ENCODE results near the gene DEPDC5.
A peak's percentile ranks its signal among the peaks of the same experiment; 100 is the strongest.

DEPDC5 gene

GRCh38 chr22:31818481-31819392, 64.9 kb downstream of the DEPDC5 start:
- no peak for DNase-seq

- no peak for DNase-seq
Measured at GRCh38 chr22:31820655-31821054, 66.8 kb downstream of the DEPDC5 start.

GRCh38 chr22:31821572-31821971, 67.8 kb downstream of the DEPDC5 start:
- DNase-seq, result no peak

- DNase-seq, result no peak
Measured at GRCh38 chr22:31822523-31822922, 68.7 kb downstream of the DEPDC5 start.

- DNase-seq, result no peak
Measured at GRCh38 chr22:31825513-31825912, 71.7 kb downstream of the DEPDC5 start.

- DNase-seq, result no peak
Measured at GRCh38 chr22:31826443-31826842, 72.6 kb downstream of the DEPDC5 start.

GRCh38 chr22:31828739-31829138, 74.9 kb downstream of the DEPDC5 start:
- no peak for DNase-seq

- DNase-seq, result peak; percentile 66
Measured at GRCh38 chr22:31829505-31829904, 75.7 kb downstream of the DEPDC5 start.

GRCh38 chr22:31830721-31831070, 76.9 kb downstream of the DEPDC5 start:
- DNase-seq, result no peak

- DNase-seq, result no peak
Measured at GRCh38 chr22:31833930-31834329, 80.1 kb downstream of the DEPDC5 start.

GRCh38 chr22:31836010-31836409, 82.2 kb downstream of the DEPDC5 start:
- DNase-seq, result no peak

GRCh38 chr22:31838917-31839316, 85.1 kb downstream of the DEPDC5 start:
- DNase-seq, result no peak

- no peak for DNase-seq
Measured at GRCh38 chr22:31839986-31840385, 86.2 kb downstream of the DEPDC5 start.

- DNase-seq, result no peak
Measured at GRCh38 chr22:31840585-31840984, 86.8 kb downstream of the DEPDC5 start.

- no peak for DNase-seq
Measured at GRCh38 chr22:31841078-31841827, 87.4 kb downstream of the DEPDC5 start.

GRCh38 chr22:31843526-31843925, 89.7 kb downstream of the DEPDC5 start:
- no peak for DNase-seq

- no peak for DNase-seq
Measured at GRCh38 chr22:31844941-31845340, 91.1 kb downstream of the DEPDC5 start.

GRCh38 chr22:31846161-31847115, 92.6 kb downstream of the DEPDC5 start:
- DNase-seq, result no peak

- no peak for DNase-seq
Measured at GRCh38 chr22:31848411-31848810, 94.6 kb downstream of the DEPDC5 start.

- DNase-seq, result no peak
Measured at GRCh38 chr22:31850135-31850534, 96.3 kb downstream of the DEPDC5 start.

GRCh38 chr22:31852691-31853421, 99.0 kb downstream of the DEPDC5 start:
- no peak for DNase-seq

Data from T1000 (cell line).